Measurements from ENCODE around the gene SUB1. TPM values are rescaled to one million over a fixed set of nuclear protein-coding genes. Genes with fewer than 3 reads are reported as not detected.

The SUB1 gene
- total RNA-seq, 2 donors from 2014 or later: 145 to 209 TPM

DNA sequence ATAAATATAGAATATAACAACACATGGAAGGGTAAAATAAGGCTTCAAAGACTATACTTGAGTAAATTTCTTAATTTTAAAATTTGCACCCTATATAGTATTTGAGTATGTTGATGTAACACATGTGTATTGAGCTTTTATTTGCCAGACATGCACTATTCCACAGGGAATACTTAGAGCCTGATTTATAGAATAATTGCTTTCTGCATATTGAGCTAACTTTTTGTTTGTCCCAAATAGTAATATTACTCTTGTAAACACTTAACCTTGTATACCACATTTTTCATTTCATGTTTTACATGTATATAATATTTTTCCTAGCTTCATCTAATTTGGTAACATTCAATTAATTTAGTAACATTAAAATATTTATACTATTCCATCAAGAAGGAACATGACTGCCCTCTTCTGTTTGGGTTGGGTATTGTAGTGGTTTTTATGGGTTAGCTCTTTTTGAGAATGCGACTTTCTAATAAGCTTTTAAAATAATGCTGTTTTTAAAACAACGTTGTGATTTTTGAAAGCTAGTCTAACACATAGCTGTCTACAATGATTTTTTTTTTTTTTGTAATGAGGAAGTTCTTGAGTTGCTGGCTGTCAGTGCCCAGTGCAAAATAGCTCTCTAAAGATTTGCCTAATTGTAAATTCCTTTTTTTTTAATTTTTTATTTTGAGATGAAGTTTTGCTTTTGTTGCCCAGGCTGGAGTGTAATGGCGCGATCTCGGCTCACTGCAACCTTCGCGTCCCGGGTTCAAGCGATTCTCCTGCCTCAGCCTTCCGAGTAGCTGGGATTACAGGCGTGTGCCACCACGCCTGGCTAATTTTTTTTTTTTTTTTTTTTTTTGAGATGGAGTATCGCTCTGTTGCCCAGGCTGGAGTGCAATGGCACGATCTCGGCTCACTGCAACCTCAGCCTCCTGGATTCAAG, 4.8 kb downstream of the SUB1 start:
- Histone ChIP-seq H3K4me3 (no peak overlapping the region), H3K27ac (no peak overlapping the region), H3K4me1 (peaks cover 0 to 19% of the 10 kb centered on the region in 2 donors), H3K9me3 (no peaks in the 10 kb centered on the region), H3K27me3 (no peaks in the 10 kb centered on the region), H3K36me3 (peaks cover 54% of the 10 kb centered on the region)
- no peak for DNase-seq (ENCODE audit: low spot score)
- TF ChIP-seq, protein P1, sequence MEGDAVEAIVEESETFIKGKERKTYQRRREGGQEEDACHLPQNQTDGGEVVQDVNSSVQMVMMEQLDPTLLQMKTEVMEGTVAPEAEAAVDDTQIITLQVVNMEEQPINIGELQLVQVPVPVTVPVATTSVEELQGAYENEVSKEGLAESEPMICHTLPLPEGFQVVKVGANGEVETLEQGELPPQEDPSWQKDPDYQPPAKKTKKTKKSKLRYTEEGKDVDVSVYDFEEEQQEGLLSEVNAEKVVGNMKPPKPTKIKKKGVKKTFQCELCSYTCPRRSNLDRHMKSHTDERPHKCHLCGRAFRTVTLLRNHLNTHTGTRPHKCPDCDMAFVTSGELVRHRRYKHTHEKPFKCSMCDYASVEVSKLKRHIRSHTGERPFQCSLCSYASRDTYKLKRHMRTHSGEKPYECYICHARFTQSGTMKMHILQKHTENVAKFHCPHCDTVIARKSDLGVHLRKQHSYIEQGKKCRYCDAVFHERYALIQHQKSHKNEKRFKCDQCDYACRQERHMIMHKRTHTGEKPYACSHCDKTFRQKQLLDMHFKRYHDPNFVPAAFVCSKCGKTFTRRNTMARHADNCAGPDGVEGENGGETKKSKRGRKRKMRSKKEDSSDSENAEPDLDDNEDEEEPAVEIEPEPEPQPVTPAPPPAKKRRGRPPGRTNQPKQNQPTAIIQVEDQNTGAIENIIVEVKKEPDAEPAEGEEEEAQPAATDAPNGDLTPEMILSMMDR (IDR thresholded peaks at IDR 0.05): peak; percentile 50 to 78

DNA sequence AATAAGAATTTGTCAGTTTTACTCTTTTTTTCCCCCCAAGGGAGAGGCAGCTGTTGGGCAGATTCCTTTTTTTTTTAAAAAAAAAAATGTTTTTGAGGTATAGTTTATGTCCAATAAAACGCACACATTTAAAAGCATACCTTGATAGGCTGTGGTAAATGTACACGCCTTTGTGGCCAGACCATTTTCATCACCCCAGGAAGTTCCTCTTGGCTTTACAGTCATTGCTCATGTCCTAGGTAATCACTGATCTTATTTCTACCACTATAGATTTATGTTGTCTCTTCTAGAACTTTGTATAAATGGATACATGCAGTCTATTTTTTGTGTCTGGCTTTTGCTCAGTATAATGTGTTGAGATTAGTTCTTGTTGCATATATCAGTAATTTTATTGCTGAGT, 9.8 kb downstream of the SUB1 start:
- DNase-seq (ENCODE audit: low spot score): no peak
- no peaks in the 10 kb centered on the region for H3K27me3 ChIP-seq
- TF ChIP-seq, protein P1 (IDR thresholded peaks at IDR 0.05): no peak
- peaks cover 64% of the 10 kb centered on the region for H3K36me3 ChIP-seq
- no peak overlapping the region for H3K4me3 ChIP-seq
- H3K4me1 ChIP-seq: peaks cover 0 to 39% of the 10 kb centered on the region in 2 donors
- H3K9me3 ChIP-seq: no peaks in the 10 kb centered on the region
- no peak overlapping the region for H3K27ac ChIP-seq

DNA sequence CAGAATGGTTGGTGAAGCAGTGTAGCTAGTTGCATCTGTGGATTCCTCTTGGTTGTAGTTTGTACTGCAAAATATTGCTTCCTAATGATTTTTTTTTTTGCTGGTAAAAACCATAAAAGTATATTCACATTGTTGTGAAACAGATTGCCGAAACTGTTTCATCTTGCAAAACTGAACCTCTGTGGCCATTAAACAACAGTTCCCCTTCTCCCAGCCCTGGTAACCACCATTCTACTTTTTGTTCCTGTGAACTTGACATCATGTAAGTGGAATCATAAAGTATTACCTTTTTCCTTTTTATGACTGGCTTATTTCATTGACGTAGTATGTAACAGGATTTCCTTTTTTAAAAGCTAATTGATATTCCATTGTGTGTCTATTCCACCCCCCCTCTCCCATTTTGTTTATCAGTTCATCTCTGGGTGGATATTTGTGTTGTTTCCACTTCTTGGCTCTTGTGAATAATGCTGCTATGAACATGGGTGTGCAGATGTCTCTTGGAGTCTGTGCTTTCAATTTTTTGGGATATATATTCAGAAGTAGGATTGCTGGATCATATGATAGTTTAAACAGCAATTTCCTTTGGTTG, 11.8 kb downstream of the SUB1 start:
- Histone ChIP-seq H3K36me3 (peaks cover 50% of the 10 kb centered on the region), H3K4me1 (peaks cover 0 to 45% of the 10 kb centered on the region in 2 donors)

DNA sequence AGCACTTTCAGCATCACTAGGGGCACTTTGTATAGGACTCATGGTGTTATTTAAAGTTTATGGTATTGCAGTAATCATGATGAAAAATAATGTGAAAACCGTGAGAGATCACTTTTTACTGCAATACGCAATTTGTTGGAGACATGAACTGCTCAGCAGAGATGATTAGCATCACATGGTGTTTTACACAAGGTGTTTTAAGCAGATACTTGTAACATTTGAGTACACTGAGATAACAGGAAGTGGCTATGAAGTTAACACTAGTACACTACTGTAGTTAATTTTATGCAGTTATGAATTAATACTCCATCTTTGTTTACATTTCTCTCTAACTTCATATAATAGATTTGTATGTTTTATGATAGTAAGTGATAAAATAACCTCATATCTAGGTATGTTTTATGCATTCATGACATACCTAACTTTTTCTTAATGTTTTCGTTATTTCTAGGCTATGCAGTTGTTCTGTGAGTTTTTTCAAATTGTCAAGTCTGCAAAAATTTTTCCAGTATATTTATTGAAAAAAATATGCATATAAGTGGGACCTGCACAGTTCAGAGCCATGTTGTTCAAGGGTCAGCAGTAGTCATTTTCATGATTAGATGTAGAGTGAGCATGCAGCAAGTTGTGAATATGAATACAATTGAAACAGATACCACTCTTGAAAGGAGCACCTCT, 13.0 kb downstream of the SUB1 start:
- peaks cover 0 to 45% of the 10 kb centered on the region in 2 donors for H3K4me1 ChIP-seq
- H3K9me3 ChIP-seq: no peaks in the 10 kb centered on the region
- peaks cover 45% of the 10 kb centered on the region for H3K36me3 ChIP-seq
- no peaks in the 10 kb centered on the region for H3K27me3 ChIP-seq
- H3K27ac ChIP-seq: no peak overlapping the region
- TF ChIP-seq, protein P1 (IDR thresholded peaks at IDR 0.05): no peak
- no peak overlapping the region for H3K4me3 ChIP-seq
- DNase-seq (ENCODE audit: low spot score): no peak

More for the DNA sequence above, 11.8 kb downstream of the SUB1 start:
- Histone ChIP-seq H3K27ac (no peak overlapping the region), H3K4me3 (no peak overlapping the region), H3K27me3 (no peaks in the 10 kb centered on the region), H3K9me3 (no peaks in the 10 kb centered on the region)
- TF ChIP-seq, protein P1 (IDR thresholded peaks at IDR 0.05): no peak
- no peak for DNase-seq (ENCODE audit: low spot score)

DNA sequence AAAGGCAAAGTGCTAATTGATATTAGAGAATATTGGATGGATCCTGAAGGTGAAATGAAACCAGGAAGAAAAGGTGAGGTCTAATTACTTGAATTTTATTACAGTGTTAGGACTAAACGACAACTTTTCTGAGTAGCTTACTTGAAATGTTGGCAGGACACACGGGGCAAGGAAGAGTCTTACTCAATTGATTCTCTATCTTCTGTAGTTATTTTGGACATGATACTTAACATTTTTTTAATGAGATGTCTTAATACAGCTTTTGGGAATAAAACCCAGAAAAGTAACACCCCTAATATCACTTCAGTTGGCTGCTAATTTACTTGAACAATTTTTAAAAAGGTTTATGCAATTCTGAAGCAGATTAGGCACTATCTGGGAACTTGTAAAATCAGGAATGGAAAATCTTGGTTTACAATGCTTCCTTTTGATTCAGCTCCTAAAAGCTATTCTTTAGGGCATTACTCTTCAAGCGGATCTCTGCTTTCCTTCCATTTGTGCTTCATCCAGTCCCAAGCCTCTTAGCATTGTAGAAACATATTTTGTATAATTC, 13.7 kb downstream of the SUB1 start:
- peaks cover 39% of the 10 kb centered on the region for H3K36me3 ChIP-seq

More for the DNA sequence above, 13.7 kb downstream of the SUB1 start:
- no peaks in the 10 kb centered on the region for H3K9me3 ChIP-seq
- peak; percentile 23 for DNase-seq (ENCODE audit: low spot score)
- H3K27ac ChIP-seq: peak overlapping the region in 1 of 2 donors; percentile 20
- no peak overlapping the region for H3K4me3 ChIP-seq
- TF ChIP-seq, protein P1 (IDR thresholded peaks at IDR 0.05): no peak
- H3K27me3 ChIP-seq: no peaks in the 10 kb centered on the region
- H3K4me1 ChIP-seq: peaks cover 0 to 45% of the 10 kb centered on the region in 2 donors
